HG03571 (cell line): Measurements from ENCODE around the gene P2RX5.

ENCODE experiments used
- ATAC-seq: cut with Tn5 transposase; IDR thresholded peaks from one replicate; pipeline ENCODE4 v1.9.1; 2021; ENCODE audit not compliant: unreplicated experiment

P2RX5 gene

GRCh38 chr17:3626831-3627768 is 68.9 kb downstream of the P2RX5 start:
- no peak for ATAC-seq
